Erythroblast (primary cell): ENCODE data around the gene GTPBP4.

Experiments used
- GATA1 ChIP-seq: IDR thresholded peaks from 2 replicates; pipeline ENCODE4 v1.6.1; 2011; ENCODE audit warnings: low read depth, mild to moderate bottlenecking, control low read depth, low read length, moderate library complexity
- POLR2A ChIP-seq: IDR thresholded peaks from 2 replicates; pipeline ENCODE4 v1.6.1; 2011; ENCODE audit warnings: mild to moderate bottlenecking, low read length

GRCh38 chr10:1026578-1026977, 38.3 kb downstream of the GTPBP4 start:
- TF ChIP-seq POLR2A (no peak), GATA1 (no peak)
